Measurements from ENCODE around the gene WWC1.

DNA sequence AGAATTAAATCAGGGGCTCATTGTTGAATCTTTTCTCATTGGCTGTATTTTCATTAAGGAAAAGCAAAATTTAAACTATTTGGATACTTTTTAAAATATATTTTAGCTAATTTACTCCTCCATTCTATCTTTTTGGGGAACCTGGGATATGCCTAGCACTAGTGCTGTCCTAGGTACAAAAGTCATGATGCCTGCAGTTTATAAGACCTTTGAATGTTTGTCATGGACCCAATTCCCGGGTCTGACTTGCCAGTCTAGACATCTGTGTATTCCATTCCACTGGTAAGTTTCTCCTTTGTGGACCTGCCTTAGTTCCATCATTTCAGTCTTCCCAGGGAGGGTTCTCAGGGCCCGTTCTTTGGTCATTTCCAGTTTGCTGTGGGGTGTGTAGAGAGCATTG, 63.0 kb downstream of the WWC1 start:
- TF ChIP-seq, protein P1, sequence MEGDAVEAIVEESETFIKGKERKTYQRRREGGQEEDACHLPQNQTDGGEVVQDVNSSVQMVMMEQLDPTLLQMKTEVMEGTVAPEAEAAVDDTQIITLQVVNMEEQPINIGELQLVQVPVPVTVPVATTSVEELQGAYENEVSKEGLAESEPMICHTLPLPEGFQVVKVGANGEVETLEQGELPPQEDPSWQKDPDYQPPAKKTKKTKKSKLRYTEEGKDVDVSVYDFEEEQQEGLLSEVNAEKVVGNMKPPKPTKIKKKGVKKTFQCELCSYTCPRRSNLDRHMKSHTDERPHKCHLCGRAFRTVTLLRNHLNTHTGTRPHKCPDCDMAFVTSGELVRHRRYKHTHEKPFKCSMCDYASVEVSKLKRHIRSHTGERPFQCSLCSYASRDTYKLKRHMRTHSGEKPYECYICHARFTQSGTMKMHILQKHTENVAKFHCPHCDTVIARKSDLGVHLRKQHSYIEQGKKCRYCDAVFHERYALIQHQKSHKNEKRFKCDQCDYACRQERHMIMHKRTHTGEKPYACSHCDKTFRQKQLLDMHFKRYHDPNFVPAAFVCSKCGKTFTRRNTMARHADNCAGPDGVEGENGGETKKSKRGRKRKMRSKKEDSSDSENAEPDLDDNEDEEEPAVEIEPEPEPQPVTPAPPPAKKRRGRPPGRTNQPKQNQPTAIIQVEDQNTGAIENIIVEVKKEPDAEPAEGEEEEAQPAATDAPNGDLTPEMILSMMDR (IDR thresholded peaks at IDR 0.05), result no peak
- no peak for TF ChIP-seq POLR2A (IDR thresholded peaks at IDR 0.05)

Data from body of pancreas (tissue), 4 donors.